ENCODE data around the gene KCNK1. TPM values are rescaled to one million over a fixed set of nuclear protein-coding genes. Genes with fewer than 3 reads are reported as not detected.

Gene KCNK1
- total RNA-seq, 1 experiment from 2014 or later = 0.13 TPM

DNA sequence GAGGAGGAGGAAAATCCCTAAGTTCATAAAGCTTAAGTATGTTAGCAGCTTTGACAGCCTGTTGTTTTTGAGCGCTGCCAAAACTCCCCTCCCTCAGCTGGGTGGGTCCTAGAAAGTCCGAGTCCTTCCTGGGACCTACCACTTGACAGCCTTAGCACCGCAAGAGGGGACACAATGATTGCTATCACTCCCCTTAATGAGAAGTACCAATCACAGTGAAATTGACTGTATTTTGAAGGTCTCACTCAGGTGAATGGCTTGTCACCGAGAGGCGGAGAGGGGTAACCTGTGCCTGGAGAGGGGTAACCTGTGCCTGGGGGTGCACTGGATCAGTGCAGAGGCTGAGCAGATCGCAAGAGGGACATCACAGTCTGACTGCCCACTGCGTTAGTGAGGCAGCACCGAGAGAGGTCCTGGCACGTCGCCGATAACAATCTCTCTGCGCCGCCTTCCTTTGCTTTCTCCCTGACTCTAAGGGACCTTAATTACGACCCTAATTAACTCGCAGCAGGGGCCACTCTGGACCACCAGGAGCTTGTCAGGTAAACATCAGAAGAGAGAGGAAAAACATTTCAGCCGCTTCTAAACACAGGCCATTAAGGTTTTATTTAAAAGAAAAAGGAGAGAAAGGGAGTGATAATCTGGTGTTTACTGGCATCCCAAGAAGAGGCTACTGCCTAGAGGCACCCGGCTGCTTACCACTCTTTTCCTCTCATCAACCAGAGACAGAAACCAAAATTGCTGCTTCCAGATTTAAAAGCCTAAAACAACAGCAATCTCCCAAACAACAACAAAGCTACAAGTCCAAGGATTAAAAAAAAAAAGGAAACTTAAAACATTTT, 25.7 kb upstream of the KCNK1 start:
- TF ChIP-seq TCF7L2 (IDR thresholded peaks at IDR 0.05; ENCODE audit: low read depth, low read length) = no peak
- TF ChIP-seq SIN3A (IDR thresholded peaks at IDR 0.05; ENCODE audit: borderline replicate concordance, insufficient read depth, low read depth, low read length) = no peak
- TF ChIP-seq, protein P1, sequence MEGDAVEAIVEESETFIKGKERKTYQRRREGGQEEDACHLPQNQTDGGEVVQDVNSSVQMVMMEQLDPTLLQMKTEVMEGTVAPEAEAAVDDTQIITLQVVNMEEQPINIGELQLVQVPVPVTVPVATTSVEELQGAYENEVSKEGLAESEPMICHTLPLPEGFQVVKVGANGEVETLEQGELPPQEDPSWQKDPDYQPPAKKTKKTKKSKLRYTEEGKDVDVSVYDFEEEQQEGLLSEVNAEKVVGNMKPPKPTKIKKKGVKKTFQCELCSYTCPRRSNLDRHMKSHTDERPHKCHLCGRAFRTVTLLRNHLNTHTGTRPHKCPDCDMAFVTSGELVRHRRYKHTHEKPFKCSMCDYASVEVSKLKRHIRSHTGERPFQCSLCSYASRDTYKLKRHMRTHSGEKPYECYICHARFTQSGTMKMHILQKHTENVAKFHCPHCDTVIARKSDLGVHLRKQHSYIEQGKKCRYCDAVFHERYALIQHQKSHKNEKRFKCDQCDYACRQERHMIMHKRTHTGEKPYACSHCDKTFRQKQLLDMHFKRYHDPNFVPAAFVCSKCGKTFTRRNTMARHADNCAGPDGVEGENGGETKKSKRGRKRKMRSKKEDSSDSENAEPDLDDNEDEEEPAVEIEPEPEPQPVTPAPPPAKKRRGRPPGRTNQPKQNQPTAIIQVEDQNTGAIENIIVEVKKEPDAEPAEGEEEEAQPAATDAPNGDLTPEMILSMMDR (IDR thresholded peaks at IDR 0.05) = no peak
- no peak for TF ChIP-seq POLR2AphosphoS5 (IDR thresholded peaks at IDR 0.05; ENCODE audit: low read depth, low read length)
- TF ChIP-seq, protein P2, sequence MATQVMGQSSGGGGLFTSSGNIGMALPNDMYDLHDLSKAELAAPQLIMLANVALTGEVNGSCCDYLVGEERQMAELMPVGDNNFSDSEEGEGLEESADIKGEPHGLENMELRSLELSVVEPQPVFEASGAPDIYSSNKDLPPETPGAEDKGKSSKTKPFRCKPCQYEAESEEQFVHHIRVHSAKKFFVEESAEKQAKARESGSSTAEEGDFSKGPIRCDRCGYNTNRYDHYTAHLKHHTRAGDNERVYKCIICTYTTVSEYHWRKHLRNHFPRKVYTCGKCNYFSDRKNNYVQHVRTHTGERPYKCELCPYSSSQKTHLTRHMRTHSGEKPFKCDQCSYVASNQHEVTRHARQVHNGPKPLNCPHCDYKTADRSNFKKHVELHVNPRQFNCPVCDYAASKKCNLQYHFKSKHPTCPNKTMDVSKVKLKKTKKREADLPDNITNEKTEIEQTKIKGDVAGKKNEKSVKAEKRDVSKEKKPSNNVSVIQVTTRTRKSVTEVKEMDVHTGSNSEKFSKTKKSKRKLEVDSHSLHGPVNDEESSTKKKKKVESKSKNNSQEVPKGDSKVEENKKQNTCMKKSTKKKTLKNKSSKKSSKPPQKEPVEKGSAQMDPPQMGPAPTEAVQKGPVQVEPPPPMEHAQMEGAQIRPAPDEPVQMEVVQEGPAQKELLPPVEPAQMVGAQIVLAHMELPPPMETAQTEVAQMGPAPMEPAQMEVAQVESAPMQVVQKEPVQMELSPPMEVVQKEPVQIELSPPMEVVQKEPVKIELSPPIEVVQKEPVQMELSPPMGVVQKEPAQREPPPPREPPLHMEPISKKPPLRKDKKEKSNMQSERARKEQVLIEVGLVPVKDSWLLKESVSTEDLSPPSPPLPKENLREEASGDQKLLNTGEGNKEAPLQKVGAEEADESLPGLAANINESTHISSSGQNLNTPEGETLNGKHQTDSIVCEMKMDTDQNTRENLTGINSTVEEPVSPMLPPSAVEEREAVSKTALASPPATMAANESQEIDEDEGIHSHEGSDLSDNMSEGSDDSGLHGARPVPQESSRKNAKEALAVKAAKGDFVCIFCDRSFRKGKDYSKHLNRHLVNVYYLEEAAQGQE (IDR thresholded peaks at IDR 0.05; ENCODE audit: insufficient read depth in 1 of 2, low read depth in 2 of 2, low read length in 1 of 2) = no peak
- Histone ChIP-seq H3K27ac (ENCODE audit: low read length) (no peak overlapping the region), H3K27me3 (ENCODE audit: control insufficient read depth, insufficient read depth, low read length) (no peaks in the 10 kb centered on the region; the same call in 1 of the 2 replicates), H3K4me3 (ENCODE audit: low read depth in 2 of 2, low read length in 2 of 2) (no peak overlapping the region), H3K9me3 (ENCODE audit: control insufficient read depth, insufficient read depth, low read depth, low read length) (no peaks in the 10 kb centered on the region), H3K36me3 (ENCODE audit: control insufficient read depth, insufficient read depth, low read length) (no peaks in the 10 kb centered on the region), H3K4me1 (ENCODE audit: control insufficient read depth, insufficient read depth, low read length) (no peaks in the 10 kb centered on the region)
- POLR2A ChIA-PET = no interaction called here
- CTCF ChIA-PET = no interaction called here
- DNase-seq (ENCODE audit: low read depth, low spot score) (no peak), ATAC-seq (no peak)
- intact Hi-C loops (cut with micrococcal nuclease; ENCODE audit: unreplicated experiment) (no loop called here), in situ Hi-C loops (cut with HindIII; ENCODE audit: low pct_unique_long_range_greater_than_20kb, low sequenced_read_pairs) (no loop called here)
- no TSS peak for BruUV-seq (replicated peaks)

DNA sequence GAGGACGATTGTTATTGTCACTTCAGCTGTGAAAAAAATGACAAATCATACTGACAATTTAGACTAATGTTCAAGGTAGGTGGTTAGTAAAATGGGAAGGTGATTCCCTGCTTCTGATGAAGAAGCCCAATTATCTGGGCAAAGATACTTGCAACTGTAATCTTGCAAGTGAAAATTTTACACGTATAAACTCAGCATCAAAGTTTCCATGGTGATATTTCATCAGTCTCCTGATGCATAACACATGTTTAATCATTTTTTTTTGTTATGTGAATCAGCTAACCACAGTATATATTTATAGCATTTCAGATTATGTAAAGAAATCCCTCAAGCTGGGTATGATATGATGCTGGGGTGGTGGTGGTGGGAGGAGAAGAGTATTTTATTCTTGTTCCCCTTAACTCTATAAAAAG, 16.4 kb upstream of the KCNK1 start:
- H3K9me3 ChIP-seq (ENCODE audit: control insufficient read depth, insufficient read depth, low read depth, low read length) = no peaks in the 10 kb centered on the region
- ChIA-PET POLR2A (no interaction called here), CTCF (interaction anchor here (0.7 kb wide), 1 partner anchor 253 kb away, joined by 3 read pairs; no protein-coding TSS in a partner anchor)
- H3K4me3 ChIP-seq (ENCODE audit: low read depth in 2 of 2, low read length in 2 of 2) = no peak overlapping the region
- TF ChIP-seq SIN3A (IDR thresholded peaks at IDR 0.05; ENCODE audit: borderline replicate concordance, insufficient read depth, low read depth, low read length) (no peak), POLR2AphosphoS5 (IDR thresholded peaks at IDR 0.05; ENCODE audit: low read depth, low read length) (no peak), TCF7L2 (IDR thresholded peaks at IDR 0.05; ENCODE audit: low read depth, low read length) (no peak)
- TF ChIP-seq, protein P1 (IDR thresholded peaks at IDR 0.05) = no peak
- TF ChIP-seq, protein P2 (IDR thresholded peaks at IDR 0.05; ENCODE audit: insufficient read depth in 1 of 2, low read depth in 2 of 2, low read length in 1 of 2) = no peak
- ATAC-seq = no peak
- H3K27me3 ChIP-seq (ENCODE audit: control insufficient read depth, insufficient read depth, low read length) = peaks cover 6% of the 10 kb centered on the region
- intact Hi-C loops (cut with micrococcal nuclease; ENCODE audit: unreplicated experiment) (no loop called here), in situ Hi-C loops (cut with HindIII; ENCODE audit: low pct_unique_long_range_greater_than_20kb, low sequenced_read_pairs) (no loop called here)
- no peaks in the 10 kb centered on the region for H3K4me1 ChIP-seq (ENCODE audit: control insufficient read depth, insufficient read depth, low read length)
- DNase-seq (ENCODE audit: low read depth, low spot score) = no peak
- H3K36me3 ChIP-seq (ENCODE audit: control insufficient read depth, insufficient read depth, low read length) = no peaks in the 10 kb centered on the region
- H3K27ac ChIP-seq (ENCODE audit: low read length) = no peak overlapping the region
- BruUV-seq (replicated peaks) = no TSS peak

All from Panc1 (cell line).